Measurements from ENCODE around the gene ANXA9. TPM values are rescaled to one million over a fixed set of nuclear protein-coding genes. Genes with fewer than 3 reads are reported as not detected.

The ANXA9 gene
- total RNA-seq, 1 experiment from 2014 or later: not detected

DNA sequence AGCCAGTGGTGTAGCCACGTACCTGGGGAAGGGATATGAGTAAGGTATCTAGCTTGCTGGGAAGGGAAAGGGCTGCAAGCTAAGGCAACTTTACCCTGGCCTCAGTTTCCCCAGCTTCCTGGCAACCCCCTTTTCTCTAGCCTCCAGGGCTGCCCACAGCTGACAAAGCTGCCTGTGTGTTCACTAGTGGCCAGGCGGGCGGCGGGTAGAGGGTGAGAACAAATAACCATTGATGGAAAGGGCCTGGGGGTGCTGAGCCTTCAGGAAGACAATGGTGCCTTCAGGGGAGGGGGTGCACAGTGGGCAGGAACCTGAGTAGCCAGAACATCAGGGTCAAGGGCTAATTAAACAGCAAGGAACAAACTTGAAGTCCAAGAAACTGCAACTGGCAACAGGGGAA is 13.6 kb upstream of the ANXA9 start:
- BruUV-seq (replicated peaks): no TSS peak
- intact Hi-C loops (cut with micrococcal nuclease; ENCODE audit: unreplicated experiment): no loop called here
- Histone ChIP-seq H3K4me3 (ENCODE audit: low read depth, low read length, poor library complexity, severe bottlenecking) (no peak overlapping the region), H3K27ac (ENCODE audit: low read depth, low read length, poor library complexity, severe bottlenecking) (no peak overlapping the region), H3K4me1 (ENCODE audit: insufficient read depth, low read length, poor library complexity, severe bottlenecking) (peaks cover 23% of the 10 kb centered on the region), H3K9me3 (ENCODE audit: low read depth, low read length, poor library complexity, severe bottlenecking) (no peaks in the 10 kb centered on the region), H3K36me3 (ENCODE audit: insufficient read depth, low read length, poor library complexity, severe bottlenecking) (peaks cover 55% of the 10 kb centered on the region), H3K27me3 (replicated peaks; ENCODE audit: insufficient read depth, low read depth, low read length, poor library complexity) (no peaks in the 10 kb centered on the region)
- TF ChIP-seq, protein P1, sequence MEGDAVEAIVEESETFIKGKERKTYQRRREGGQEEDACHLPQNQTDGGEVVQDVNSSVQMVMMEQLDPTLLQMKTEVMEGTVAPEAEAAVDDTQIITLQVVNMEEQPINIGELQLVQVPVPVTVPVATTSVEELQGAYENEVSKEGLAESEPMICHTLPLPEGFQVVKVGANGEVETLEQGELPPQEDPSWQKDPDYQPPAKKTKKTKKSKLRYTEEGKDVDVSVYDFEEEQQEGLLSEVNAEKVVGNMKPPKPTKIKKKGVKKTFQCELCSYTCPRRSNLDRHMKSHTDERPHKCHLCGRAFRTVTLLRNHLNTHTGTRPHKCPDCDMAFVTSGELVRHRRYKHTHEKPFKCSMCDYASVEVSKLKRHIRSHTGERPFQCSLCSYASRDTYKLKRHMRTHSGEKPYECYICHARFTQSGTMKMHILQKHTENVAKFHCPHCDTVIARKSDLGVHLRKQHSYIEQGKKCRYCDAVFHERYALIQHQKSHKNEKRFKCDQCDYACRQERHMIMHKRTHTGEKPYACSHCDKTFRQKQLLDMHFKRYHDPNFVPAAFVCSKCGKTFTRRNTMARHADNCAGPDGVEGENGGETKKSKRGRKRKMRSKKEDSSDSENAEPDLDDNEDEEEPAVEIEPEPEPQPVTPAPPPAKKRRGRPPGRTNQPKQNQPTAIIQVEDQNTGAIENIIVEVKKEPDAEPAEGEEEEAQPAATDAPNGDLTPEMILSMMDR (conservative IDR thresholded peaks at IDR 0.05; ENCODE audit: low read depth, low read length): no peak
- TF ChIP-seq EZH2 (IDR thresholded peaks at IDR 0.05; ENCODE audit: borderline replicate concordance, low read depth, low read length, poor library complexity, severe bottlenecking): no peak
- no peak for DNase-seq (ENCODE audit: low spot score)
- ChIA-PET POLR2A (ENCODE audit: low non-redundant PET) (interaction anchor here (0.7 kb wide), 1 partner anchor 83 kb away, joined by 3 read pairs; no protein-coding TSS in a partner anchor), CTCF (no interaction called here)

DNA sequence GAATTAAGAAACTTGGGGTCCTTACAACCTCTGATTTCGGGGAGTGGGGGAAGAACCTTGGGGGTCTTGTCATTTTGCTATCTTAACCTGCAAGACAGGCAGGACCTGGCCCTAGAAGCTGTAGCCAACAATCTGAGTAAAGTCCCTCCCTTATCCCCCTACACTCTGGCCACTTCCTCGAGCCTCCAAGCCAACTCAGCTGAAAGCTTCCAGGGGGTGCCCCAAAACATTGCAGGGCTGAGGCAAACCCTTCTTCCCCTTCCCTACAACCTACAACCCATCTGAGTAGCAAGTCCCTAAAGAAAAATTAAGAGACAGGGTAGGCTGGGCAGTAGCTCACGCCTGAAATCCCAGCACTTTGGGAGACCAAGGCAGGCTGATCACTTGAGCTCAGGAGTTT is 12.5 kb upstream of the ANXA9 start:
- no peaks in the 10 kb centered on the region for H3K9me3 ChIP-seq (ENCODE audit: low read depth, low read length, poor library complexity, severe bottlenecking)
- TF ChIP-seq EZH2 (IDR thresholded peaks at IDR 0.05; ENCODE audit: borderline replicate concordance, low read depth, low read length, poor library complexity, severe bottlenecking): no peak
- TF ChIP-seq, protein P1 (conservative IDR thresholded peaks at IDR 0.05; ENCODE audit: low read depth, low read length): no peak
- H3K4me1 ChIP-seq (ENCODE audit: insufficient read depth, low read length, poor library complexity, severe bottlenecking): peaks cover 23% of the 10 kb centered on the region
- H3K4me3 ChIP-seq (ENCODE audit: low read depth, low read length, poor library complexity, severe bottlenecking): no peak overlapping the region
- no TSS peak for BruUV-seq (replicated peaks)
- no peak for DNase-seq (ENCODE audit: low spot score)
- intact Hi-C loops (cut with micrococcal nuclease; ENCODE audit: unreplicated experiment): loop anchor here (10.0 kb wide), 1 partner anchor 405 kb away; no protein-coding TSS in a partner anchor
- peaks cover 44% of the 10 kb centered on the region for H3K36me3 ChIP-seq (ENCODE audit: insufficient read depth, low read length, poor library complexity, severe bottlenecking)
- H3K27me3 ChIP-seq (replicated peaks; ENCODE audit: insufficient read depth, low read depth, low read length, poor library complexity): no peaks in the 10 kb centered on the region
- ChIA-PET POLR2A (ENCODE audit: low non-redundant PET) (interaction anchor here (0.6 kb wide), 1 partner anchor 16 kb away, joined by 3 read pairs; no protein-coding TSS in a partner anchor), CTCF (no interaction called here)
- no peak overlapping the region for H3K27ac ChIP-seq (ENCODE audit: low read depth, low read length, poor library complexity, severe bottlenecking)

GRCh38 chr1:150970808-150971582 is 11.1 kb upstream of the ANXA9 start:
- Histone ChIP-seq H3K36me3 (ENCODE audit: insufficient read depth, low read length, poor library complexity, severe bottlenecking) (peaks cover 32% of the 10 kb centered on the region), H3K27me3 (replicated peaks; ENCODE audit: insufficient read depth, low read depth, low read length, poor library complexity) (no peaks in the 10 kb centered on the region), H3K27ac (ENCODE audit: low read depth, low read length, poor library complexity, severe bottlenecking) (peak overlapping the region; percentile 97), H3K4me3 (ENCODE audit: low read depth, low read length, poor library complexity, severe bottlenecking) (no peak overlapping the region), H3K4me1 (ENCODE audit: insufficient read depth, low read length, poor library complexity, severe bottlenecking) (peaks cover 23% of the 10 kb centered on the region), H3K9me3 (ENCODE audit: low read depth, low read length, poor library complexity, severe bottlenecking) (no peaks in the 10 kb centered on the region)
- no peak for TF ChIP-seq EZH2 (IDR thresholded peaks at IDR 0.05; ENCODE audit: borderline replicate concordance, low read depth, low read length, poor library complexity, severe bottlenecking)
- DNase-seq (ENCODE audit: low spot score): no peak
- ChIA-PET CTCF (no interaction called here), POLR2A (ENCODE audit: low non-redundant PET) (interaction anchor here (0.6 kb wide), 2 partner anchors 61 to 515 kb away, joined by 3 to 4 read pairs; no protein-coding TSS in a partner anchor)
- no TSS peak for BruUV-seq (replicated peaks)
- intact Hi-C loops (cut with micrococcal nuclease; ENCODE audit: unreplicated experiment): loop anchor here (10.0 kb wide), 1 partner anchor 406 kb away; no protein-coding TSS in a partner anchor

All from A673 (cell line).